Thyroid gland (tissue), 4 donors: ENCODE data around the gene LIN28A.

Experiments used
- POLR2A ChIP-seq, 2 donors: fragments of 450-650 bp; IDR thresholded peaks; one replicate each; pipeline ENCODE4 v1.6.1; 2017; ENCODE audit warnings: antibody characterized with exemption in 2 of 2, mild to moderate bottlenecking in 2 of 2, moderate library complexity in 1 of 2
- TF ChIP-seq, protein P1 (sequence below), 6 experiments: fragments of 200-600 bp in 3 of 6; fragments of 450-650 bp in 3 of 6; sonication (generic) in 3 of 6; IDR thresholded peaks; one replicate each; pipeline ENCODE4 v1.5.1; 2016 to 2019; ENCODE audit warnings: antibody characterized with exemption in 6 of 6, mild to moderate bottlenecking in 2 of 6, inconsistent platforms in 1 of 6, moderate library complexity in 1 of 6

DNA sequence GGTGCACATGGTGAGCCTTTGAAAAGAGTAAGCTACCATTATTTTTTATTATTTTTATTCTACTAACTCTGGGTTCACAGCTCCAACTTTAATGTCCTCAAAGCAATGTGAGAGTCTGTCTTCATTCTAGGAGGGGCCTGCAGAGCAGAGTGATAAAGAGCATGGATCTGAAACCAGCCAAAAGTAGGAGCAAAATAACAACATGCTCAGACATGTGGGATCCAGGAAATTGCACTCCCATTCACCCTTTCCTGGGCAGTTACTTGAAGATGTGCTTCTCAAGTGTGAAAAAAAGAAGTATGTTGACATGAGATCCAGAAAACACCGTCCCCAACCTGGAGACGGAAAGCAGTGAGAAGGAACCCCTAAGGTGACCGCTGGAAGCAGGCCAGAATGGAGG lies 8.7 kb upstream of the LIN28A start:
- TF ChIP-seq POLR2A (IDR thresholded peaks at IDR 0.05) = no peak
- TF ChIP-seq, protein P1, sequence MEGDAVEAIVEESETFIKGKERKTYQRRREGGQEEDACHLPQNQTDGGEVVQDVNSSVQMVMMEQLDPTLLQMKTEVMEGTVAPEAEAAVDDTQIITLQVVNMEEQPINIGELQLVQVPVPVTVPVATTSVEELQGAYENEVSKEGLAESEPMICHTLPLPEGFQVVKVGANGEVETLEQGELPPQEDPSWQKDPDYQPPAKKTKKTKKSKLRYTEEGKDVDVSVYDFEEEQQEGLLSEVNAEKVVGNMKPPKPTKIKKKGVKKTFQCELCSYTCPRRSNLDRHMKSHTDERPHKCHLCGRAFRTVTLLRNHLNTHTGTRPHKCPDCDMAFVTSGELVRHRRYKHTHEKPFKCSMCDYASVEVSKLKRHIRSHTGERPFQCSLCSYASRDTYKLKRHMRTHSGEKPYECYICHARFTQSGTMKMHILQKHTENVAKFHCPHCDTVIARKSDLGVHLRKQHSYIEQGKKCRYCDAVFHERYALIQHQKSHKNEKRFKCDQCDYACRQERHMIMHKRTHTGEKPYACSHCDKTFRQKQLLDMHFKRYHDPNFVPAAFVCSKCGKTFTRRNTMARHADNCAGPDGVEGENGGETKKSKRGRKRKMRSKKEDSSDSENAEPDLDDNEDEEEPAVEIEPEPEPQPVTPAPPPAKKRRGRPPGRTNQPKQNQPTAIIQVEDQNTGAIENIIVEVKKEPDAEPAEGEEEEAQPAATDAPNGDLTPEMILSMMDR (IDR thresholded peaks at IDR 0.05) = no peak
